Mesenchymal stem cell (in vitro differentiated cells and primary cell): ENCODE results near the gene HIP1.
"Not testable (repeated sequence)": the region's sequence is repeated elsewhere in the genome, so short reads cannot be mapped to it uniquely, and the experiment has no call there.

Experiments used
- DNase-seq: peaks from one replicate; pipeline ENCODE4 v3.0.0-alpha.2; 2013
- H2AFZ ChIP-seq: one replicate; pipeline ENCODE4 v1.6.1; 2013; ENCODE audit warnings: low read depth, mild to moderate bottlenecking, control low read depth, inconsistent platforms, low read length, moderate library complexity
- H2AK5ac ChIP-seq: 2 replicates; pipeline ENCODE4 v1.6.1; 2013; ENCODE audit warnings: low read length, moderate library complexity, mild to moderate bottlenecking, inconsistent platforms; ENCODE audit not compliant: severe bottlenecking
- H2BK120ac ChIP-seq: one replicate; pipeline ENCODE4 v1.6.1; 2013; ENCODE audit warnings: low read depth, mild to moderate bottlenecking, inconsistent platforms, low read length, moderate library complexity
- H2BK12ac ChIP-seq, 2 experiments: one replicate each; pipeline ENCODE4 v1.6.1; 2013; ENCODE audit warnings: inconsistent platforms in 2 of 2, low read length in 2 of 2, mild to moderate bottlenecking in 2 of 2, moderate library complexity in 2 of 2, control low read depth in 1 of 2
- H2BK15ac ChIP-seq: one replicate; pipeline ENCODE4 v1.6.1; 2013; ENCODE audit warnings: mild to moderate bottlenecking, low read depth, inconsistent platforms; ENCODE audit not compliant: poor library complexity, severe bottlenecking
- H2BK5ac ChIP-seq: 2 replicates; pipeline ENCODE4 v1.6.1; 2013; ENCODE audit warnings: low read depth, mild to moderate bottlenecking, low read length, control low read depth, inconsistent platforms; ENCODE audit not compliant: poor library complexity, severe bottlenecking
- H3K14ac ChIP-seq, 2 experiments: one replicate each; pipeline ENCODE4 v1.6.1; 2013; ENCODE audit warnings: inconsistent platforms in 2 of 2, low read length in 2 of 2, control low read depth in 1 of 2, mild to moderate bottlenecking in 1 of 2, moderate library complexity in 1 of 2
- H3K18ac ChIP-seq, 2 experiments: one replicate each; pipeline ENCODE4 v1.6.1; 2013; ENCODE audit warnings: inconsistent platforms in 2 of 2, low read length in 2 of 2, control low read depth in 1 of 2, low read depth in 1 of 2, mild to moderate bottlenecking in 1 of 2
- H3K23ac ChIP-seq, 2 experiments: one replicate each; pipeline ENCODE4 v1.6.1; 2013; ENCODE audit warnings: inconsistent platforms in 2 of 2, low read length in 2 of 2, mild to moderate bottlenecking in 2 of 2, moderate library complexity in 2 of 2, control low read depth in 1 of 2
- H3K27ac ChIP-seq: 2 replicates; pipeline ENCODE4 v1.5.1; 2013; ENCODE audit warnings: mild to moderate bottlenecking, moderate library complexity, low read length, control low read depth, inconsistent platforms; ENCODE audit not compliant: poor library complexity, severe bottlenecking
- H3K27me3 ChIP-seq, 2 experiments: 2 replicates each; pipeline versions ENCODE4 v1.6.1 to v1.7.0; 2013; ENCODE audit warnings: low read length in 2 of 2, mild to moderate bottlenecking in 2 of 2, moderate library complexity in 2 of 2, control low read depth in 1 of 2, inconsistent platforms in 1 of 2; ENCODE audit not compliant: control insufficient read depth in 1 of 2, insufficient read depth in 1 of 2
- H3K36me3 ChIP-seq, 2 experiments: 2 replicates each; pipeline versions ENCODE4 v1.6.1 to v1.7.0; 2013; ENCODE audit warnings: low read length in 2 of 2, control low read depth in 1 of 2, inconsistent platforms in 1 of 2, low read depth in 1 of 2, mild to moderate bottlenecking in 1 of 2; ENCODE audit not compliant: insufficient read depth in 2 of 2, control insufficient read depth in 1 of 2
- H3K4ac ChIP-seq, 2 experiments: one replicate each; pipeline ENCODE4 v1.6.1; 2013; ENCODE audit warnings: inconsistent platforms in 2 of 2, low read length in 2 of 2, mild to moderate bottlenecking in 2 of 2, moderate library complexity in 2 of 2, control low read depth in 1 of 2, low read depth in 1 of 2
- H3K4me1 ChIP-seq: 2 replicates; pipeline ENCODE4 v1.6.1; 2013; ENCODE audit warnings: low read depth, low read length, control low read depth; ENCODE audit not compliant: control insufficient read depth, insufficient read depth
- H3K4me2 ChIP-seq: 2 replicates; pipeline ENCODE4 v1.6.1; 2013; ENCODE audit warnings: low read length, mild to moderate bottlenecking, inconsistent platforms; ENCODE audit not compliant: poor library complexity, severe bottlenecking
- H3K4me3 ChIP-seq, 2 experiments: 2 replicates each; pipeline versions ENCODE4 v1.5.1 to v1.7.0; 2013; ENCODE audit warnings: low read length in 2 of 2, mild to moderate bottlenecking in 2 of 2, control low read depth in 1 of 2, low read depth in 1 of 2; ENCODE audit not compliant: insufficient read depth in 1 of 2
- H3K79me1 ChIP-seq: replicated peaks from 2 replicates; pipeline ENCODE4 v1.6.1; 2013; ENCODE audit warnings: mild to moderate bottlenecking, control low read depth, low read length, inconsistent platforms; ENCODE audit not compliant: poor library complexity, severe bottlenecking
- H3K9ac ChIP-seq: 2 replicates; pipeline ENCODE4 v1.7.0; 2013; ENCODE audit warnings: mild to moderate bottlenecking, low read length, moderate library complexity
- H3K9me3 ChIP-seq: 2 replicates; pipeline ENCODE4 v1.7.0; 2013; ENCODE audit warnings: mild to moderate bottlenecking, low read length; ENCODE audit not compliant: control insufficient read depth
- H4K8ac ChIP-seq: one replicate; pipeline ENCODE4 v1.6.1; 2013; ENCODE audit warnings: inconsistent platforms, mild to moderate bottlenecking, low read length, moderate library complexity
- H4K91ac ChIP-seq: one replicate; pipeline ENCODE4 v1.6.1; 2013; ENCODE audit warnings: mild to moderate bottlenecking, low read length, inconsistent platforms
- WGBS: methylation state at CpG from one replicate; pipeline ENCODE4 v1.1.7; 2013; ENCODE audit warnings: mixed read lengths; 5-methylcytosine and 5-hydroxymethylcytosine counted together

Gene HIP1

DNA sequence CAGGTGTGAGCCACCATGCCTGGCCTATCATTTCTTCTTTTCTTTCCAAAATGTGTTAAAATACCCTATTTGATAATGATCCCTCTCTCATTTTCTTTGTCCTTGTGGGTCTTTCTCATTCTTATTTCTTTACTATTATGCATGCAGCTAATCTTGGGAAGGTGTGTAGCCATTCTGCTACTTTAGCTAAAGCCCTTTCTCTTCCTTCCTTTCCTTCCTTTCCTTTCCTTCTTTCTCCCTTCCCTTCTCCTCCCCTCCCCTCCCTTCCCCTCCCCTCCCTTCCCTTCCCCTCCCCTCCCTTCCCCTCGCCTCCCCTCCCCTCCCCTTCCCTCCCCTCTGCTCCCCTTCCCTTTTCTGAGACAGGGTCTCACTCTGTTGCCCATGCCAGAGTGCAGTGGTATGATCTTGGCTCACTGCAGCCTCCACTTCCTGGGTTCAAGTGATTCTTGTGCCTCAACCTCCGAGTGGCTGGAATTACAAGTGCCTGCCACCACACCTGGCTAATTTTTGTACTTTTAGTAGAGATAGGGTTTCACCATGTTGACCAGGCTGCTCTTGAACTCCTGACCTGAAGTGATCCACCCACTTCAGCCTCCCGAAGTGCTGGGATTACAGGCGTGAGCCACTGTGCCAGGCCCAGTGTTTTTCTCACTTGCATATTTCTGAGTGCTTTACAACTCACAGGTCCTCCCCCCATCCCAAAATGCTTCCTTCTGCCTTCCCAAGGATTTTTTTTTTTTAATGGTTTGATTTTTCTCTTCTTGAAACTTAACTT lies 42.3 kb downstream of the HIP1 start:
- no peaks in the 10 kb centered on the region for H3K9me3 ChIP-seq
- H2BK15ac ChIP-seq, result no peak overlapping the region
- H3K4me2 ChIP-seq, result no peak overlapping the region
- H3K4ac ChIP-seq, result no peak overlapping the region
- peaks cover 0 to 5% of the 10 kb centered on the region in 2 experiments for H3K36me3 ChIP-seq
- H2AFZ ChIP-seq, result no peak overlapping the region
- H3K27me3 ChIP-seq, result no peaks in the 10 kb centered on the region
- no peak overlapping the region for H3K4me3 ChIP-seq
- DNase-seq, result no peak
- no peak overlapping the region for H2AK5ac ChIP-seq
- H2BK12ac ChIP-seq, result no peak overlapping the region
- no peak overlapping the region for H3K23ac ChIP-seq
- no peak overlapping the region for H3K18ac ChIP-seq
- H2BK120ac ChIP-seq, result no peak overlapping the region
- no peak overlapping the region for H3K14ac ChIP-seq
- H4K91ac ChIP-seq, result no peak overlapping the region
- H3K4me1 ChIP-seq, result peaks cover 5% of the 10 kb centered on the region
- H3K27ac ChIP-seq, result no peak overlapping the region
- WGBS, result 81% methylated on average over 3 of the region's 4 CpGs
- H2BK5ac ChIP-seq, result no peak overlapping the region
- H4K8ac ChIP-seq, result no peak overlapping the region
- H3K79me1 ChIP-seq, result no peaks in the 10 kb centered on the region
- no peak overlapping the region for H3K9ac ChIP-seq

DNA sequence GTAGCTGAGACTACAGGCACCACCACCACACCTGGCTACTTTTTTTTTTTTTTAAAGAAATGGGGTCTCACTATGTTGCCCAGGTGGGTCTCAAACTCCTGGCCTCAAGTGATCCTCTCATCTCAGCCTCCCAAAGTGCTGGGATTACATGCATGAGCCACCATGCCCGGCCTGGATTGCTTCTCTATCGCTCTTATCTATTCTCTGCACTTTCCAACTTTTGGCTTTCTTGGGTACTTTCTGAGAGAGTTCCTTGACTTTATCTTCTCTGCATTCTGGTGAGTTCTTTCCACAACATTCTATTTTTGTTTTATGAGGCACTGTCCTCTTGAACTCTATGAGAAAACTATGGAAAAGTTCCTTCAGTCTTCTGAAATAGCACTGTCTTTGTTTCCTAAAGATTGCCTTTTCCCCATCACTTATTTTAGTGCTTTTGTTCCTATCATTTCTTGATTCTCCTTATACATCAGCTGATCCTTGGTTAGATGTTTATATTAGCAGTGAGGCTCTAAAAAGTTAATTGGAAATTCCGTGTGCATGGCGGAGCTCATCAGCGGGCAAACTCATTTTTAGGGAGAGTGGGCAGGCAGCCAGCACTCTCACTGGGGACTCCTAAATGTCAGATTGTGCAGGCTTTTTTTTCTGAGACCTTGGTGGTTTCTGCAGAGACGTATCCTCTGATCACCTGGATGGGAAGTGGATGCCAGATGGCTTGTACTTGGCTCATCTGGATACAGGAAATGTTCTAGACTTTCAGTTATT lies 43.9 kb downstream of the HIP1 start:
- WGBS, result 85% methylated on average over 6 of the region's 6 CpGs
- no peak overlapping the region for H4K91ac ChIP-seq
- H3K4me2 ChIP-seq, result no peak overlapping the region
- no peaks in the 10 kb centered on the region for H3K27me3 ChIP-seq
- no peaks in the 10 kb centered on the region for H3K79me1 ChIP-seq
- no peak overlapping the region for H2AK5ac ChIP-seq
- no peak overlapping the region for H4K8ac ChIP-seq
- DNase-seq, result no peak
- H3K9ac ChIP-seq, result no peak overlapping the region
- H2BK120ac ChIP-seq, result no peak overlapping the region
- H3K4me3 ChIP-seq, result no peak overlapping the region
- no peak overlapping the region for H2AFZ ChIP-seq
- H3K9me3 ChIP-seq, result no peaks in the 10 kb centered on the region
- H3K18ac ChIP-seq, result no peak overlapping the region
- no peak overlapping the region for H2BK15ac ChIP-seq
- no peak overlapping the region for H3K27ac ChIP-seq
- H2BK12ac ChIP-seq, result no peak overlapping the region
- H3K23ac ChIP-seq, result no peak overlapping the region
- H2BK5ac ChIP-seq, result no peak overlapping the region
- H3K4me1 ChIP-seq, result peaks cover 5% of the 10 kb centered on the region
- H3K4ac ChIP-seq, result no peak overlapping the region
- H3K14ac ChIP-seq, result no peak overlapping the region
- peaks cover 0 to 5% of the 10 kb centered on the region in 2 experiments for H3K36me3 ChIP-seq

DNA sequence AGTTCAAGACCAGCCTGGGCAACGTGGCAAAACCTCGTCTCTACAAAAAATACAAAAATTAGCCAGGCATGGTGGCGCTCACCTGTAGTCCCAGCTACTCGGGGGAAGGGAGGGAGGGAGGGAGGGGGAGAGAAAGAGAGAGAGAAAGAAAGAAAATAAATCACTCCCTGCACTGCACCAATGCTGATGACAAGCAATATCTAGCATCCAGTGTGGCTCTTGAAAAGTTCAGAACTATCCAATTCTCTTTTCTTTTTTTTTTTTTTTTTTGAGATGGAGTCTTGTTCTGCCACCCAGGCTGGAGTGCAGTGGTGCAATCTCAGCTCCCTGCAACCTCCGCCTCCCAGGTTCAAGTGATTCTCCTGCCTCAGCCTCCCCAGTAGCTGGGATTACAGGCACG lies 45.1 kb downstream of the HIP1 start:
- not testable (repeated sequence) for H2AK5ac ChIP-seq, H2BK5ac ChIP-seq, H3K18ac ChIP-seq

DNA sequence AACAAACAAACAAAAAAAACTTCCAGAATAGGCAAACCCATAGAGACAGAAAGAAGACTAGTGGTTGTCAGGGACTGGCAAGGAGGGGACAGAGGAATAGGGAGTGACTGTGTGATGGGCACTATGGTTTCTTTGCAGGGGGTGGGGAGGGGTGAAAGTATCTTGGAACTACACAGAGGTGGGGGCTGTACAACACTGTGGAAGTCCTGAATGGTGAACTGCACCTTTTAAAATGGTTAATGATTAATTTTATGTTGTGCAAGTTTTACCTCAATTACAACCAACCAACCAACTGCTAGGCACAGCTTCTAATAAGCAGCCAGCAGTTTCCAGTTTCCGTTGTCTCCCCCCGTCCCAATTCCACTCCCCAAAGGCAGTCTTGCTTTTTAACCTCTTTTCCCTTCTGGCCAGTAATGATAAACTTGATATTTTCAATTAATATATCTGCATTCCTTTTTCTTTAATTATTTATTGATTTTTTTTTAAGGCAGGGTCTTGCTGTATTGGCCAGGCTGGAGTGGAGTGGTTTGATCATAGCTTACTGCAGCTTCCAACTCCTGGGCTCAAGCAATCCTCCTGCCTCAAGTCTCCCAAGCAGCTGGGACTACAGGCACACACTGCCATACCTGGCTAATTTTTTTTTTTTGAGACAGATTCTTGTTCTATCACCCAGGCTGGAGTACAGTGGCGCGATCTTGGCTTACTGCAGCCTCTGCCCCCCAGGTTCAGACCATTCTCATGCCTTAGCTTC lies 46.8 kb downstream of the HIP1 start:
- H4K8ac ChIP-seq, result no peak overlapping the region
- H2BK120ac ChIP-seq, result no peak overlapping the region
- H2BK15ac ChIP-seq, result no peak overlapping the region
- no peak overlapping the region for H3K4me2 ChIP-seq
- DNase-seq, result no peak
- peaks cover 3% of the 10 kb centered on the region for H3K79me1 ChIP-seq
- no peak overlapping the region for H2AFZ ChIP-seq
- H2BK5ac ChIP-seq, result no peak overlapping the region
- H4K91ac ChIP-seq, result no peak overlapping the region
- H3K27ac ChIP-seq, result no peak overlapping the region
- no peak overlapping the region for H2AK5ac ChIP-seq
- no peak overlapping the region for H3K23ac ChIP-seq
- peaks cover 17% of the 10 kb centered on the region for H3K4me1 ChIP-seq
- no peak overlapping the region for H3K18ac ChIP-seq
- WGBS, result 100% methylated on average over 3 of the region's 4 CpGs
- no peak overlapping the region for H3K9ac ChIP-seq
- no peak overlapping the region for H3K4ac ChIP-seq
- H3K36me3 ChIP-seq, result peaks cover 0 to 5% of the 10 kb centered on the region in 2 experiments
- H3K14ac ChIP-seq, result no peak overlapping the region
- no peaks in the 10 kb centered on the region for H3K27me3 ChIP-seq
- no peak overlapping the region for H2BK12ac ChIP-seq
- no peaks in the 10 kb centered on the region for H3K9me3 ChIP-seq
- H3K4me3 ChIP-seq, result no peak overlapping the region

More for the DNA sequence above, 45.1 kb downstream of the HIP1 start:
- H3K9me3 ChIP-seq, H3K14ac ChIP-seq, H3K4ac ChIP-seq, H3K4me2 ChIP-seq, H3K36me3 ChIP-seq, H3K79me1 ChIP-seq, H4K91ac ChIP-seq, H3K27ac ChIP-seq, H3K23ac ChIP-seq, DNase-seq, H3K27me3 ChIP-seq, H2BK12ac ChIP-seq, H2BK15ac ChIP-seq, H3K9ac ChIP-seq, H2BK120ac ChIP-seq, H3K4me1 ChIP-seq, H2AFZ ChIP-seq, H3K4me3 ChIP-seq, H4K8ac ChIP-seq: not testable (repeated sequence)
- 88% methylated on average over 4 of the region's 6 CpGs for WGBS
